Right atrium auricular region (tissue), 2 donors: ENCODE measurements around the gene ST3GAL6. TPM values are rescaled to one million over a fixed set of nuclear protein-coding genes. Genes with fewer than 3 reads are reported as not detected.

Source experiments
- DNase-seq: peaks from one replicate; pipeline ENCODE4 v3.0.0-alpha.2; 2019; ENCODE audit warnings: low spot score
- H3K27ac ChIP-seq, 2 donors: fragments of 200-600 bp; sonication (generic); 1 replicate in 1 of 2; 2 replicates in 1 of 2; pipeline ENCODE4 v1.5.1; 2016 to 2019
- H3K27me3 ChIP-seq, 2 donors: fragments of 200-600 bp; sonication (generic); one replicate each; pipeline versions ENCODE4 v1.5.1 to v1.6.0; 2017 to 2019
- H3K36me3 ChIP-seq: fragments of 200-600 bp; sonication (generic); one replicate; pipeline ENCODE4 v1.5.1; 2016
- H3K4me1 ChIP-seq, 2 donors: fragments of 200-600 bp; sonication (generic); one replicate each; pipeline versions ENCODE4 v1.5.1 to v1.6.0; 2017 to 2019
- H3K4me3 ChIP-seq, 2 donors: fragments of 200-600 bp; sonication (generic); 1 replicate in 1 of 2; 2 replicates in 1 of 2; pipeline ENCODE4 v1.5.1; 2017 to 2019; ENCODE audit warnings: mild to moderate bottlenecking in 1 of 2, moderate library complexity in 1 of 2
- H3K9me3 ChIP-seq, 2 donors: fragments of 200-600 bp; sonication (generic); one replicate each; pipeline ENCODE4 v1.5.1; 2019
- total RNA-seq, 2 donors: library from RNA; depleted of rRNA; stranded (reverse); fragments of >200 nt; gene quantifications; one replicate each; pipeline ENCODE4 v1.1.0, GENCODE V29; 2016
- TF ChIP-seq, protein P1 (sequence below), 2 donors: fragments of 200-600 bp; sonication (generic); IDR thresholded peaks; one replicate each; pipeline ENCODE4 v1.5.1; 2019; ENCODE audit warnings: antibody characterized with exemption in 2 of 2

ST3GAL6 gene
- total RNA-seq, 2 donors from 2014 or later, result 25.9 to 27.2 TPM

- TF ChIP-seq, protein P1, sequence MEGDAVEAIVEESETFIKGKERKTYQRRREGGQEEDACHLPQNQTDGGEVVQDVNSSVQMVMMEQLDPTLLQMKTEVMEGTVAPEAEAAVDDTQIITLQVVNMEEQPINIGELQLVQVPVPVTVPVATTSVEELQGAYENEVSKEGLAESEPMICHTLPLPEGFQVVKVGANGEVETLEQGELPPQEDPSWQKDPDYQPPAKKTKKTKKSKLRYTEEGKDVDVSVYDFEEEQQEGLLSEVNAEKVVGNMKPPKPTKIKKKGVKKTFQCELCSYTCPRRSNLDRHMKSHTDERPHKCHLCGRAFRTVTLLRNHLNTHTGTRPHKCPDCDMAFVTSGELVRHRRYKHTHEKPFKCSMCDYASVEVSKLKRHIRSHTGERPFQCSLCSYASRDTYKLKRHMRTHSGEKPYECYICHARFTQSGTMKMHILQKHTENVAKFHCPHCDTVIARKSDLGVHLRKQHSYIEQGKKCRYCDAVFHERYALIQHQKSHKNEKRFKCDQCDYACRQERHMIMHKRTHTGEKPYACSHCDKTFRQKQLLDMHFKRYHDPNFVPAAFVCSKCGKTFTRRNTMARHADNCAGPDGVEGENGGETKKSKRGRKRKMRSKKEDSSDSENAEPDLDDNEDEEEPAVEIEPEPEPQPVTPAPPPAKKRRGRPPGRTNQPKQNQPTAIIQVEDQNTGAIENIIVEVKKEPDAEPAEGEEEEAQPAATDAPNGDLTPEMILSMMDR (IDR thresholded peaks at IDR 0.05), result no peak
- no peaks in the 10 kb centered on the region for H3K36me3 ChIP-seq
- H3K9me3 ChIP-seq, result no peaks in the 10 kb centered on the region
- no peaks in the 10 kb centered on the region for H3K27me3 ChIP-seq
- peaks cover 0 to 19% of the 10 kb centered on the region in 2 donors for H3K4me1 ChIP-seq
- DNase-seq, result no peak
- no peak overlapping the region for H3K4me3 ChIP-seq
- peak overlapping the region; percentile 22 to 68 for H3K27ac ChIP-seq
These were observed 21.9 kb upstream of the ST3GAL6 start for GRCh38 chr3:98741121-98741716.

DNA sequence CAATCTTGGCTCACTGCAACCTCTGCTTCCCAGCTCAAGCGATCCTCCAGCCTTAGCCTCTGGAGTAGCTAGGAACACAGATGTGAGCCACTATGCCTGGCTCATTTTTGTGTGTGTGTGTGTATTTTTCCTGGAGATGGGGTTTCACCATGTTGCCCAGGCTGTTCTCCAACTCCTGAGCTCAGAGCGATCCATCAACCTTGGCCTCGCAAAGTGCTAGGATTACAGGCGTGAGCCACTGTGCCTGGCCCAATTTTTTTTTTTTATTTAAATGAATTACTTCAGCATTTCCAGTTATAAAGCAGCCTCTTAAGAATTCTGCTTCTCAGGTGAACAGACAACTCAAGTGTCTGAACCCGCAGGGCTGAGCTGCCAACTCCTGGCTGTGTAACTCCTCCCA, 20.1 kb upstream of the ST3GAL6 start:
- Histone ChIP-seq H3K4me3 (no peak overlapping the region), H3K36me3 (no peaks in the 10 kb centered on the region), H3K4me1 (peaks cover 0 to 12% of the 10 kb centered on the region in 2 donors), H3K9me3 (no peaks in the 10 kb centered on the region), H3K27ac (peak overlapping the region in 1 of 2 donors; percentile 67), H3K27me3 (no peaks in the 10 kb centered on the region)
- TF ChIP-seq, protein P1 (IDR thresholded peaks at IDR 0.05), result no peak
- DNase-seq, result no peak

- DNase-seq, result no peak
- no peaks in the 10 kb centered on the region for H3K27me3 ChIP-seq
- H3K27ac ChIP-seq, result peak overlapping the region in 1 of 2 donors; percentile 67
- peaks cover 0 to 14% of the 10 kb centered on the region in 2 donors for H3K4me1 ChIP-seq
- H3K9me3 ChIP-seq, result no peaks in the 10 kb centered on the region
- TF ChIP-seq, protein P1 (IDR thresholded peaks at IDR 0.05), result no peak
- no peaks in the 10 kb centered on the region for H3K36me3 ChIP-seq
- H3K4me3 ChIP-seq, result no peak overlapping the region
These were observed 18.9 kb upstream of the ST3GAL6 start for GRCh38 chr3:98744283-98744682.

DNA sequence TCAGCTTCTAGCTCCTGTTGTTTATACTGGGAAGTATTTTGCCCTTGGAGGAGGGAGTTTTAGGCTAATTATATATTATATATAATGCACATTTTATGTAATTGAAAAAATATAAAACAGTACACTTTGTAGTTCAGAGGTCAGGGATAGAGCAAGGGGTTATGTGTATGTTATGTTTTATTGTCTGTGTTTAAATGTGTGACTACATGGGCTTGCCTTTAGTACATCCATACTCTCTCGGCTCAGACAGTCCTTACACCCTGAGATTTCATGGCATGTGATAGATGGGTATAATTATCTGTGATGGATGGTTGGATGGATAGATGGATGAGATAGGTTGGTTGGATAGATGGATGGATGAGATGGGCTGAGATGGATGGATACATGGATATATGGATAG, 17.4 kb upstream of the ST3GAL6 start:
- Histone ChIP-seq H3K4me3 (no peak overlapping the region), H3K36me3 (no peaks in the 10 kb centered on the region), H3K9me3 (no peaks in the 10 kb centered on the region), H3K27me3 (no peaks in the 10 kb centered on the region), H3K27ac (peak overlapping the region in 1 of 2 donors; percentile 67), H3K4me1 (peaks cover 0 to 24% of the 10 kb centered on the region in 2 donors)
- TF ChIP-seq, protein P1 (IDR thresholded peaks at IDR 0.05), result no peak
- DNase-seq, result no peak

- TF ChIP-seq, protein P1 (IDR thresholded peaks at IDR 0.05), result no peak
- Histone ChIP-seq H3K27ac (peak overlapping the region in 1 of 2 donors; percentile 67), H3K4me1 (peaks cover 0 to 24% of the 10 kb centered on the region in 2 donors), H3K27me3 (no peaks in the 10 kb centered on the region), H3K9me3 (no peaks in the 10 kb centered on the region), H3K4me3 (no peak overlapping the region), H3K36me3 (no peaks in the 10 kb centered on the region)
- DNase-seq, result no peak
These were observed 17.0 kb upstream of the ST3GAL6 start for GRCh38 chr3:98746122-98746521.

GRCh38 chr3:98746882-98747281, 16.3 kb upstream of the ST3GAL6 start:
- Histone ChIP-seq H3K4me1 (peaks cover 0 to 18% of the 10 kb centered on the region in 2 donors), H3K4me3 (no peak overlapping the region), H3K9me3 (no peaks in the 10 kb centered on the region), H3K27ac (peak overlapping the region in 1 of 2 donors; percentile 70), H3K27me3 (no peaks in the 10 kb centered on the region), H3K36me3 (no peaks in the 10 kb centered on the region)
- no peak for DNase-seq
- TF ChIP-seq, protein P1 (IDR thresholded peaks at IDR 0.05), result no peak
